Neural cell (in vitro differentiated cells): Measurements from ENCODE around the gene ERFL.

ENCODE experiments used
- POLR2AphosphoS5 ChIP-seq: IDR thresholded peaks from 2 replicates; pipeline ENCODE4 v1.6.1; 2012
- TF ChIP-seq, protein P1 (sequence below): fragments of 450-650 bp; IDR thresholded peaks from 2 replicates; pipeline ENCODE4 v1.5.1; 2014; ENCODE audit warnings: antibody characterized with exemption, mild to moderate bottlenecking, moderate library complexity; ENCODE audit not compliant: poor library complexity, severe bottlenecking

DNA sequence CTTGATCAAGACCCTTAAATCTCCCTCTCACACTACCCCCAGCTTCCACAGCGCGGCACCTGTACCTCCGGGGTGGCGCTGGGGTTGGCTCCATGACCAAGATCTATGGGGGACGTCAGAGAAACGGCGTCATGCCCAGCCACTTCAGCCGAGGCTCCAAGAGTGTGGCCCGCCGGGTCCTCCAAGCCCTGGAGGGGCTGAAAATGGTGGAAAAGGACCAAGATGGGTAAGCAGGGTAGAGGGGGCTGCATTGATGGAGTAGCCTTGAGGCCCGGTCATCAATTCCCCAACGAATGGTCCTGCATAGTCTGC is 59.3 kb downstream of the ERFL start:
- no peak for TF ChIP-seq POLR2AphosphoS5
- TF ChIP-seq, protein P1, sequence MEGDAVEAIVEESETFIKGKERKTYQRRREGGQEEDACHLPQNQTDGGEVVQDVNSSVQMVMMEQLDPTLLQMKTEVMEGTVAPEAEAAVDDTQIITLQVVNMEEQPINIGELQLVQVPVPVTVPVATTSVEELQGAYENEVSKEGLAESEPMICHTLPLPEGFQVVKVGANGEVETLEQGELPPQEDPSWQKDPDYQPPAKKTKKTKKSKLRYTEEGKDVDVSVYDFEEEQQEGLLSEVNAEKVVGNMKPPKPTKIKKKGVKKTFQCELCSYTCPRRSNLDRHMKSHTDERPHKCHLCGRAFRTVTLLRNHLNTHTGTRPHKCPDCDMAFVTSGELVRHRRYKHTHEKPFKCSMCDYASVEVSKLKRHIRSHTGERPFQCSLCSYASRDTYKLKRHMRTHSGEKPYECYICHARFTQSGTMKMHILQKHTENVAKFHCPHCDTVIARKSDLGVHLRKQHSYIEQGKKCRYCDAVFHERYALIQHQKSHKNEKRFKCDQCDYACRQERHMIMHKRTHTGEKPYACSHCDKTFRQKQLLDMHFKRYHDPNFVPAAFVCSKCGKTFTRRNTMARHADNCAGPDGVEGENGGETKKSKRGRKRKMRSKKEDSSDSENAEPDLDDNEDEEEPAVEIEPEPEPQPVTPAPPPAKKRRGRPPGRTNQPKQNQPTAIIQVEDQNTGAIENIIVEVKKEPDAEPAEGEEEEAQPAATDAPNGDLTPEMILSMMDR, result no peak
